H54 (cell line): Measurements from ENCODE around the gene RNF144A.

Source experiments
- DNase-seq: peaks from one replicate; pipeline ENCODE4 v3.0.0; 2011; ENCODE audit warnings: low spot score, mixed read lengths; ENCODE audit not compliant: insufficient read length
- FAIRE-seq: peaks from 3 replicates; lab custom pipeline; 2011; peaks lifted over from hg19 to GRCh38; lab: Jason Lieb, UNC
- POLR2A ChIP-seq: IDR thresholded peaks from 2 replicates; pipeline ENCODE4 v1.6.1; 2011; ENCODE audit warnings: low read depth, mild to moderate bottlenecking, low read length

Gene RNF144A

DNA sequence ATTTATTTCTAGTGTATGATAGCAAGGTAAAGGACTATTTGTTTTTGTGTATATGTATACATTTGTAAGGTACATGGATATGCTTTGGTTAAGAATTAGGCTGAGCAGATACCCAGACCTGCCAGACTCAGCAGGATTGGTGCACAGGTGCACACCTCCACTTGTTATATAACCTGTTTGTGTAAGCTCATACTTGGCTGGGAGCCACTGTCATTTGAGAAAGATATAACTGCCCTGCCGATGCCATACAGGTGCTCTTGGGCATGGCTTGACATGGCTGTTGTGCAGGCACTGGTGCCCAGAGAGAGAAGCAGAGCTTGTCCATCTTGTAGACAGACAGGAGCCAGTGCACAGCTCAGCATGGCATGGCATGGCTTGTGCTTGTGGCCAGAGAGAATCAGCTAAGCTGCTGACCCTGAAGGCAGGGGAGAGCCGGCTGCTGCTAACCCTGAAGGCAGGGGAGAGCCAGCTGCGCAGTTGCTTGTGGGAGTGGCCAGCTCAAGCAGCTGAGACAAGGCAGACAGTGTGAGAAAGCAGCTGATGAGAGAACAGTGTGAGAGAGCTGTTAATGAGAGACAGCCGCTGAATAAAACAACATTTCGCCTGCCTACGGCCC is 136.5 kb downstream of the RNF144A start:
- FAIRE-seq (no peak), DNase-seq (no peak)
- TF ChIP-seq POLR2A, result no peak

DNA sequence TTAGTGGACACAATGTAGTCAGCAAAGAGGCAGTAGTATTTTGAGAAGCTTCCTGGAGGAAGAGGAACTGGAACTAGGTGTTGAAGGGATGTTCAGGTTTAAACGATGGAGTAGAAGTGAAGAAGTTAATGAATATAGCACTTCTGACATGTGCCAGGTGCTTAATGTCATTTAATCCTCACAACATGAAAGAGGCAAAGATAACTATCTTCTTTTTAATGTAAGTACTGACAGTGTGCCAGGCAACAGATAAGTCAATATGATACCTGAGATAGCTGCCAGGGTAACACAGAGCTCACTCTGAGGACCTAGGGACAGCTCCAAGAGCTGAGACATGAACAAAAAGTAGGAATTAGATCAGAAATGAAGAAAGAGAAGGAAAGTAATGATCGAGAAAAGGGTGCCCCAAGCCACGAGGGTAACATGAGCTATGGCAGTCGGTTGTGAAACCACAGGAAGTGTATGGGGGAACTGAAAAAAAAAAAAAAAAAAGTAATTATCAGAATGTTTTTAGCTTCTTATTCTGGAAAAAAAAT is 140.7 kb downstream of the RNF144A start:
- DNase-seq, result no peak
- no peak for TF ChIP-seq POLR2A
- no peak for FAIRE-seq

- FAIRE-seq, result no peak
- DNase-seq, result no peak
- no peak for TF ChIP-seq POLR2A
Measured at GRCh38 chr2:7060156-7060555, 142.9 kb downstream of the RNF144A start.

DNA sequence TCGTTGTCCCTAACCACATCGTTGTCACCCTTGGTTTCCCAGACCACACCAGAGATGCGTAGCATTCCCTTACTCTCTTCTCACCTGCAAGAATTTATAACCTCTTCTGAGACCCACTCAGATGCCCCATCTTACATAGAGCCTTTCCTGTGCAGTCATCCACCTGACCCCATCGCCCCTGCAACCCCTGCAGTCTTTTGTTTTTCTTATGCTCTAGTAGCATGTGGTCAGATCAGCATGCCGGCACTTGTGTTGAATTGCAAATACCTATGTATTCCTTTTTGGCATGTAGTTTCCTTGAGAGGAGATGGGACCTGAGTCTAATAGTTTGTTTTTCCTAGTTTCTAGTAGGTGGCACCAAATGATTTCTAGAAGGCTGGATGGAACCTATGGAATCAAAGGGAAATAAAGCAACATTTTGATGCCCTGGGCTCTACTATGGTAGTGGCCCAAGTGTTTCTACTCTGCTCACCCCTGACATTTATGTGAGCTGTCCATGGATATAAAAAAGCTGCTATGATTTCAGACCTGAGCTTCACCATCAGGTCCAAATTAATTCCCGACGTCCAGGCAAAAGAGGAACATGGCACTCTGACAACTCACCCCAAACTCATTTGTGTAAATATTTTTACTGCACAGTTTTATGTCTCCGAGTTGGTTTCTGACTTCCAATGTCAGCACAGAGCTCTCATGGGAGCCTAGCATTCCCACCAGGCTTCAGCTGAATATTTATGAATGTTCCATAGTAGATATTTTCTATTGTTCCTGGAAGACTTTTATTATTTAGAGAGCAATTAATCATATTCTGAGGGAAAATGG is 143.6 kb downstream of the RNF144A start:
- FAIRE-seq (no peak), DNase-seq (no peak)
- no peak for TF ChIP-seq POLR2A

DNA sequence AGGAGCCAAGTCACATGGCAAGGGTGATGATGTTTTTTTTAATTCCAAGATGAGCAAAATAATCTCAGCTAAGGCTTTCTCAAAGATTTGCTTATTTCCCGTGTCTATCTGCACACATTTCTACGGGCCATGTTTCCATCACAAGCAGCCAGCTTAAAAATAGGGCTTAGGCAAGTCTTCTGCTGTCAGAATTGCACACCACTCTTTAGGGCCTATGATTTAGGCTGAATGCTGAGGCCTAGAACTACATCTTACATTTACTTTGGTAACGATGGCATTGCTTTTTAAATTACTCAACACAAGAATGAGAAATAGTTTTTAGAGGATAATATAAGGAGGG is 144.2 kb downstream of the RNF144A start:
- no peak for TF ChIP-seq POLR2A
- FAIRE-seq (no peak), DNase-seq (no peak)

DNA sequence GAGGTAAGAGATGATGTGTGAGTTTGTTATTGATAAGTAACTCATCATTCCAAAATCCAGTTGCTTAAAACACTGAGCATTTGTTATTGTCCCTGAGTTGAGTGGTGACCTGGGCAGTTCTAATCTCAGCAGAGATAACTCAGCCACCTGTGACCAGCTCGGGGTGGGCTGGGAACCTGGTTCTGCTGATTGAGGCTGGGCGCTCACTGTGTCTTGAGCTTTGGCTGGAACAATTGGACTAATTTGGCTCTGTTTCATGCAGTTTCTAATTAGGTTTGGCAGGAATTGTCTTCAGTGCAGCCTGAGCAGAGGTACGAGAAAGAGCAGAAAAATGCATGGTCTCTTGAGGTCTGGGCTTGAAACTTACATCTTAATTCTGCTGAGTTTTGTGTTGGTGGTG is 144.7 kb downstream of the RNF144A start:
- no peak for TF ChIP-seq POLR2A
- no peak for DNase-seq
- FAIRE-seq, result no peak

- no peak for TF ChIP-seq POLR2A
- no peak for FAIRE-seq
- no peak for DNase-seq
Measured at GRCh38 chr2:7063789-7064188, 146.6 kb downstream of the RNF144A start.

DNA sequence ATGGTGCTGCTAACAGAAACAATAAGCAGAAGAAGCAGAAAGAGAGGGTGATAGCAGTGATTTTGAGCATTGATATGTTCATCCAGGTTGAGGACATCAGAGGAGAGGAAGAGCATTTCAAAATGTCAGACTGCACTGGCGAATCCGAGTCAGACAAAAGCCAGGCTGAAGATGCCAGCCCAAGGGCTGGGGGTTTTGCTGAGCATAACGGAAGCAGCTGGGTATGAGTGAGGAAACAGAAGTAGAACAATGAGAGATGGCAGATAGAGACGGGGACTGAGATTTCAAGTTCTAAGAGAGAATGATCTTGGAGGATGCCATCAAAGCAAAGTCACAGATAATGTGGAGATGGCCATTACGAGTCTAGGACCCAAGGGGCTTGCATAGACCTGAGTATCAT is 151.2 kb downstream of the RNF144A start:
- FAIRE-seq, result no peak

DNA sequence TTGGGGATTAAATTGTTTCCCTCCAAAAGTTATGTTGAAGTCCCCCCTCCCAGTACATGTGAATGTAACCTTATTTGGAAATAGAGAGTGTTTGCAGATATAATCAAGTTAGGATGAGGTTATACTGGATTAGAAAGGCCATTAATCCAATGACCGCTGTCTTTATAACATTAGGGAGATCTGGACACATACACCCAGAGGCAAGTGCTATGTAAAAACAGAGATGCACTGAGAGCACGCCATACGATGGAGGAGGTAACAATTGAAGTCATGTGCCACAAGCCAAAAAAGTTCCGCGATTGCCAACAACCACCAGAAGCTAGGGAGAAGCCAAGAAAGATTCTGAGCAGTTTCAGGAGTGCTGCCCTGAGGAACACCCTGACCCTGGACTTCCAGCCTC is 153.3 kb downstream of the RNF144A start:
- DNase-seq, result no peak
- FAIRE-seq, result no peak
- no peak for TF ChIP-seq POLR2A

More for the DNA sequence above, 151.2 kb downstream of the RNF144A start:
- no peak for DNase-seq
- no peak for TF ChIP-seq POLR2A

DNA sequence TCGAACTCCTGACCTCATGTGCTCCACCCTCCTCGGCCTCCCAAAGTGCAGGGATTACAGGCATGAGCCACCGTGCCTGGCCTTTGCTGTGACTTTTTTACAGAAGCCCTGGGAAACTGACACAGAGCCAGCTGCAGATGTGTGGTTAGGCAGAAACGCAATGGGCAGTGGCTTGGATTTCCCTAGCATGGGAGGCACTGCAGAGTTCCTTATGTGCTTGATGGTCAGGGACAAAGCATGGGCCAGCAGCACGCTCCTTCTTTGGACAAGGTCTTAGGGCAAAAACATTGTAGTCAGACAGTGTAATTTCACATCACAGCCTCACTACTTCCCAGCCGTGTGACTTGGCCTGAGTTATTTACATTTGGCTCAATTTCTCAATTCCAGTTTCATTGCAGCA is 153.9 kb downstream of the RNF144A start:
- no peak for FAIRE-seq
- DNase-seq, result no peak
- no peak for TF ChIP-seq POLR2A

- FAIRE-seq (no peak), DNase-seq (no peak)
Measured at GRCh38 chr2:7071916-7072556, 154.8 kb downstream of the RNF144A start.

DNA sequence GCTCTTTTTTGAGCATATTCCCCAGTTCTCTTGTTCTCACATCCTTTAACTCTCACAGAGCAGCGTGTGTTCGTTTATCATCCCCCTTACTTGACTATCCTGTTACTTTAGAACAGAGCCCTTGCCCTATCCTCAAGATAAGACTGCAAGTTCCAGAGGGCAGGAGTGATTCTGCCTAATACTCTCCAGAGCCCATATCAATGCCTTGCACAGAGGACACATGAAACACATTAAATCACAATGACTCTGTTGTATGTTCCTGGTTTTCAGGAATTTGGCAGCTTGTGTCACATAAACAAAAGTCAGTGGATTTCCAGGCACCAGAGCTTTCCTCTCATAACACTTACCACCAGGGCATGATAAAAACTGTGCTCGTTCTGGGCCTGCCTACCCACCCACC is 156.7 kb downstream of the RNF144A start:
- no peak for TF ChIP-seq POLR2A
- DNase-seq (no peak), FAIRE-seq (no peak)

More at GRCh38 chr2:7071916-7072556, 154.8 kb downstream of the RNF144A start:
- TF ChIP-seq POLR2A, result no peak

GRCh38 chr2:7075834-7076233 is 158.6 kb downstream of the RNF144A start:
- DNase-seq, result no peak
- no peak for FAIRE-seq
- no peak for TF ChIP-seq POLR2A

- TF ChIP-seq POLR2A, result no peak
- FAIRE-seq, result no peak
- no peak for DNase-seq
Measured at GRCh38 chr2:7077660-7078267, 160.6 kb downstream of the RNF144A start.
